ENCODE results near the gene TFIP11.
A peak's percentile ranks its signal among the peaks of the same experiment; 100 is the strongest.

TFIP11 gene

DNA sequence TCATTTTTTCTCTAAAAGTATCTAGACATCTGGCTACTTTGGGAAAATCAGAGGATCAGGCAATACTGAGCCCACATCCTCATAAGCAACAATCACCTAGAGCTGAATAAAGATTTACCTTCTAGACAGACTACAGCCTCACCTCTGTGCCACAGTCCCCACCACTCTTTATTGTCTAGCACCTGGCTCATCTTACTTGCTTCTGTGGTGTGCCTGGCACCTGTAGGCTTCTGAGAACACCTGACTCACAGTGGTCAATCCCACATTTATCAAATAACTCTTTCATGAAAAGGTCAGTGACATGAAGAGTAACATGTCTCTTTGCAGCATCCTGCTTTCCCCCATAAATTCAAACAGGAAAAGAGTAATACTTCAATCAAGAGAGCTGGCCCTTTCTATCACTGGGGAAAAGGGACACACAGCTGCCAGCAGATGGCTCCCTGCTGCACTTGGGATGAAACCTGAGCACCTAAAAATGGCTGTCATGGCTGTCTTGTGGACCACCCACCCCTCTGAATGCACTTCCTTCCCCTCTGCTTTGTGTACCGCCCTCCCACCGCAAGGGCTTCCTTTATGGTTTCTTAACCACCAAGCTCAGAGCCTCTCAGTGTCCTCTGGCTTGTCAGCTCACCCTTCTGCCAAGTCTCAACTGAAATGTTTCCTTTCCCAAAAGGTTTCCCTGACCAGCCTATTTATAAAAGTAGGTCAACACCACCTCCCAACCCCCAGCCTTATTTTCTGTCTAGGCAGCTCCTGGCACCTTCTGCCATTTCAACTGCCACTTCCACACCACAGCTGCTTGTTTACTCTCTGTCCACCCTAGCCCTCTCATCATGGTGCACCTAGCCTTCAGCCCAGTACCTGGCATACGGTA is 9.3 kb downstream of the TFIP11 start:
- DNase-seq: peak; percentile 24

DNA sequence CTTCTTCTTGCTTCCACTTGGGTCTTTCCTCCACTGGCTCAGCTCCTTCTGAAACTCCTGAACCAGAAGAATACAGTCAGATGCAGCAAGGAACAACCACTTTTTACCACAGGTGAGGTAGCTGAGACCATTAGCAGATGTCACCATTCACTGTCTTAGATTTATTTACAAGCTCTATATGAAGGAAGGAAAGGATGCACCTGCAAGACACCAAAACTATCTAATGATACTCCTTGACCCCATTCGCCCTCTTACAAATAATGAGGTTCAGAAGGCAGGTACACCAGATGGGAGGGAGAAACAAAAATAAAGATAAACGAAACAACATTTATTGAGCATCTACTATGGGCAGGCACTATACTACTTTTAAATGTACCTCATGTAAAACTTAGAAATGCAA is 10.3 kb downstream of the TFIP11 start:
- DNase-seq: no peak

DNA sequence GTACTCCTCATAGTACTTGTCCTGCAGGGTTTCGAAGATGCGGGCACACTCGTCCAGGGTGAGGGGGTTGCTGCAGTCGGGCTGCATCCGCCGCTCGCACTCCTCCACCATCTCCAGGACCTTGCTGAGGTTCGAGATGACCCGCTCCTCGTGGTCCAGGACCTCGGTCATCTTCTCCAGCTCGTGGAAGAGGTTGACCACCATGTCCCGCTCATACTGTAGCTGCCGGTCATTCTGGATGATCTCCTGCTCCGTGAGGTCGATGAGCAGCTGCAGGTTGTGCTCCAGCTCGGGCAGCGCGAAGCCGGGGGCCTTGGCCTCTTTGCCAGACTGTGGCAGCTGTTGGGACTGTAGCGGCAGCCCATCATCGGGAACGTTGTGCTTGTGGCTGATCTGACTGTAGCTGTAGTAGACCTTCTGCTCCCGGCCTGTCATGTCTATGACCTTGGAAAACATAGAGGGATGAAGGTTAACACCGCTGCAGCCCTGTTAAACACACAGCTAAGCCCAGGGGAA is 13.0 kb downstream of the TFIP11 start:
- no peak for DNase-seq

DNA sequence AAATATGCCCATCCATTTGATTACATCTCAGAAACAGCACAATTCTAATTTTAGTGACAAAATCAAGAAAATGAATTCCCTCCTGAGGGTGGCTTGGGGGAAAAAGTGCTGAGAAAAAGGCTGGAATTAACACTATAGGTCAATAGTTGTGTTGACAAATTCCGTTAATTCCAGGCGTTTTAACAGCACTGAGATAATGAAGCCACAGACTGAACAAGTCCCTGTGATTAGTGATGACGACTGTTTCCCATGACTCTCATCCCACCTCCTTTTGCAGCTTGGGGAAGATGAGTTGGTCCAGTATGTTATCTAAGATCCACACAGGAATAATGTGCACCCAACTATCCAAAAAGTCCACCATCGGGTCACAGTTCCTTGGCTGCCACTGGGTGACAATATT is 15.8 kb downstream of the TFIP11 start:
- no peak for DNase-seq

DNA sequence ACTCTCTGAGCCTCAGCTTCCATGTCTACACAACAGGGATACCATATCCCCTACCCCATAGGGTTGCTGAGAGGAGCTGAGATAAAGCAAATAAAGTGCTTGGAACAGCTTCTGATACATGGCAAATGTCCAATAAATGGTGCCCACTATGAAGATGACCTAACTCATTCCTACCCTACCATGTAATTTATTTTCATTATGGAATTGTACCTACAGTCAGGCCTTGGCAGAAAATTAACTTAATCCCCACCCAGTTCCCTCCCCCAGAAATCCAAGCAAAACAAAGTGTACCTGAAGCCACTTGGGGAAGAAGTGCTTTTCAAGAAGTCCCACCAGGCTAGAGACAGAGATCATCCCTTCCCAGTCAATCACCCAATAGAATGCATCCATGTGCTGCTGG is 17.8 kb downstream of the TFIP11 start:
- no peak for DNase-seq

DNA sequence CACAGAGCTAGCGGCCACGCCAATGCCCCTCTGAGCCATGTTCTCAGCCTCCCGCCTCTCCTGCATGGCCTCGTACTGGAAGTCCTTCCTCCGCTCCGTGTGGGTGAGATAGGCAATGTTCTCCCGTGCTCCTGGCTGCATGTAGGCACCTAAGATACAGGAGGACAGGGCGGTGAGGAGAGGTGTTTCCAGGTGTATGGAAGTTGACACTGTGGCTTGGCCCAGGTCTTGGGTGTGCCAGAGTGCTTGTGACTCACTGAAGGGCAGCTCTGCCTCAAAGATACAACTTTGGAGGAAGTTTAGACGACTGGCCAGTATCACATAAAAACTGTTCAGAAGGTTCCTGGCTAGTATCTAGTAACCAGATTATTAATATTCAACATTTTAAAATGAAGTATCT is 20.1 kb downstream of the TFIP11 start:
- no peak for DNase-seq

DNA sequence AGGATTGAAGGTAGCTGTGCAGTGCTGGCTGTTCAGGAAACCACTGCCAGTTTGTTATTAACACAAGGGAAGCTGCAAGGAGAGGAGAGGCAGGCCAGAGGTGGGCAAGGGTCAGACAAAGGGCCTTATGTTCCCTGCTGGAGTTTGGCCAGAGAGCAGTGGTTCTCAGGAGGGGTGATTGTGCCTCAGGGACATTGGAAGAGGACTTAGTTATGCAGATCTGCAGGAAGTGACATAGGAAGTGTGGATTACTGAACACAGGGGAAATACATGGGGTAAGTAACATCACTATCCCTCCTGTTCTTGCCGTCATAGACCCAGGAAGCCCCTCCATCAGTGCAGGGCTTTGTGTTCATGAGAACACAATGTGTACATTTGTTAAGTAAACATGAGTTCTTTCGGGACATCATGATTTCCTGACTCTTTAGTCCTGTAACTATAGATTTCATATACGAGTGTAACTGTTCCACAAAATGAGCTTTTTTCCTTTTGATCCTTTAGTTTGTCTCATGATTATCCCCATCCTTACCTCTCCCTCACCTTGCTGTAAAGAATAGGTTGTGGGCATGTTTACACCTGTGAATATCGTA is 22.7 kb downstream of the TFIP11 start:
- no peak for DNase-seq

DNA sequence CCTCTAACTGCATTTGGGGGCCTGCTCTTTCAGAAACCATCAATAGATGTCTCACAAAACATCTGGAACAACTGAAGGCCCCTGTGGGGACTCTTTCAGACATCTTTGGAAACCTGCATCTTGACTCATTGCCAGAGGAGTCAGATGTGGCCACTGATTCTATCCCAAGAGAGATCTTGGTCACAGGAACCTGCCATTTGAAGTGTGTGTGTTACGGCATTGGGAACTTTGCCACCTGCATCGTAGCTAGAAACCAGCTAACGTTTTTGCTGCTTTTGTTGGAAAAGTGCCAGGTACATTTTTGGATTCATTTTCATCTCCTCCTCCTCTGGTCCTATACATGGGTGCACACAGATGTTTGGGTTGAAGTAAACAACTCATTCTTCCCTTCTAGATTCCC is 24.3 kb downstream of the TFIP11 start:
- DNase-seq: no peak

DNA sequence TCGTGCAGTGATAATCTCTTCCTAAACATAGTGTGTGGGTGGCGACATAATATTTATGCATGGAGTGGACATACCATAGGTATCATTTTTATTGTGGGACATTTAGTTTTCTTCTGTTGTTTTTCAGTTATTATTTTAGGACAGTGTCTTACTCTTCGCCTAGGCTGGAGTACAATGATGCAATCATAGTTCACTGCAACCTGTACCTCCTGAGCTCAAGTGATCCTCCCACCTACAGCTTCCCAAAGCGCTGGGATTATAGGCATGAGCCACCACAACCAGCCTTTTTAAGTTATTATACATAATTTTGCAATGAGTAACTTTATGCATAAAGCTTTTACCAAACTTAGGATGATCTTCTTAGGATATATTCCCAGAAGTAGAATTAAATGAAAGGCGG is 25.9 kb downstream of the TFIP11 start:
- DNase-seq: no peak

DNA sequence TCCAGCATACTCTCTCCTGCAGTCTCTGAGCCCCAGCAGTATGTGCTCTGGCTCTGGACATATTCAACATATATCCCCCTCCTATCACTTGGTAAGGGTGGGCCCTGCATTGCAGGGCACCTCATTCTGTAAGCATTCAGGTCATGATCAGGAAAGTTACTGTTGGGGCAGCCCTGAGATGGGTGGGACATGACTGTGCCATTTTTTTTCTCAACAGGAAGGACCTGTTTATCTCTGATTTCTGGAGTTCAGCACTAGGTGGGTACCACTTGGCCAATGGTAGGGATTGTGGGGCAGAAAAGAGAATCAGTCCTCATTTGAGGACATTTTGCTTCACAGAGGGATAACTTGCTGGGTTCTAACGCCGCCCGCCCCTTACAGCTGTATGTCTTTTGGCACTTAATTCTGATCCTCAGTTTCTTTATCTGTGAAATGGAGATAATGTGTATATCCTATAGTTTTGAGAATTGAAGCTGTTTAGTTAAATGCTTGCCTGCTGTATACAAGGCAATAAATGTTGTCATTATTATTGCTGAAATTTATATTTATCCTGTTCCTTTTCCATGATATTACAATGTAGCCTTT is 26.4 kb downstream of the TFIP11 start:
- no peak for DNase-seq

DNA sequence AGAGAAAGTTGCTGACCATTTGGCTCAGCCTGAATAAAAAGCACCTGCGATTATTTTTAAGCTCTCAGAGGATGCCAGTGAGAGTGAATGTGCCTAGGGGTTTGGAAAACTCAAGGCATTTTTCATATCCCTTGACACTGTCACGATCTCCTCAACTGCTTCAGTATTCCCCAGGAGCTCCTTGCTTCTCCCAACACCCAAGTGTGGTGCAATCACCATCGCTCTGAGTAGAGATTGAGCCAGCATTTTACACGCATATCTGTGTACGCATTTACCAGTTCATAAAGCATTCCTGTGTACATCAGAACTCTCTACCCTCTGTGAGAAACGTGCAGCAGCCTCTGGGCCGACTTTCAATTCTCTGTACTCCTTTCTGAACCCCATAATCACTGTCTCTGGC is 27.3 kb downstream of the TFIP11 start:
- no peak for DNase-seq

DNA sequence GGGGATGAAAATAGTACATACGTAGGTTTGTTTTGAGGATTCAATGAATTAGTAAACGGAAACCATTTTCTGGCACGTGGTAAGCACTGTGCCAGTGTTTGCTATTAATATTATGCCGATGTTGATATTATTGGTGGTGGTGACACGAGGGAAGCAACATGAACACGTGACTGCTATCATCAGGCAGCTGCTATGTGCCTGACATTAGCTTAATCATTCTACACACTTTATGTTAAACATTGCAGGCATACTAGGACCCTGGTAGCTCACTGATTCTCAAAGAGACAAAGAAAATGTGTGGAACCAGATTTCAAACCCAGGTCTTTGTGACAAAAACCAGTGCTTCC is 27.9 kb downstream of the TFIP11 start:
- no peak for DNase-seq

DNA sequence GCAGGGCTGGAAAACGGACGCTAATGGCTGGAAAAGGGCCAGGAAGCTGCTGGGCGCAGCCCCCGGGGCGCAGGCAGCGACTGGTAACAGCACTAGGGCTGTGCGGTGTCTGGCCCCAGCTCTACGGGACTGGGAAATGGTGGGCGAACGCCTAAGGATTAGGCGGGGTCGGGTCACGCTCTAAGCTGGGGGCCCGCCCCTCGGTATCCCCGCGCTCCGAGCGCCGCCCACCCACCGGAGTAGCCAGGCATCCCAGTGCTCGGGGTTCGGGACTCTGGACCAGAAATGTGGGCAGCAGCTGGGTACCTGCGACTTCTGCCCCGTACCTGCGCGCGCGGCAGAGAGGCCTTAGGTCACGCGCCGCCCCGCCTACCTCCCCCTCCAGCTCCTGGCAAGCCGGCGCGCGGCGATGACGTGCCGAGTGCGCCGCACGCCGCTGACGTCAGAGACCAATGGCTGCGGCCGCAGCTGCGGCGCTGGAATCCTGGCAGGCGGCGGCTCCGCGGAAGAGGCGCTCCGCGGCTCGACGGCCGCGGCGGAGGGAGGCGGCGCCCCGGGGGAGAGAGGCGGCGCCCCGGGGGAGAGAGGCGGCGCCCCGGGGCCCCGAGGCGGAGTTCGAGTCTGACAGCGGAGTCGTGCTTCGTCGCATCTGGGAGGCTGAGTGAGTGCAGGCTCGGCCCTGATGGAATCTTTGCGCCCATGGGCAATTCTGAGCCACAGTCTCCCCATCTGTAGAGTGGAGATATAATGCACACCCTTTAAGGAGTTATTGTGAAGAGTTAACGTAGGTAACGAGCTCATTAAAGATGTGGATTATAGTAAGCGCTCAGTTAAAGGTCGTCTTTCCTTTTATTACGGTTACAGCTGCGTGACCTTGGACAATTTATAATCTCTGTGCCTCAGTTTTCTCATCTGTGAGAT is 28.6 kb downstream of the TFIP11 start, which contains the start of the genes HPS4 and SRRD:
Gene HPS4 (minus strand): TSS at position 345 of the 921 bp plus-strand sequence. CDS start 2,021 bp downstream, outside the sequence.
Gene SRRD (plus strand): TSS at position 439 of the 921 bp plus-strand sequence. CDS start 14 bp downstream, at position 453.
- peak; percentile 88 for DNase-seq

DNA sequence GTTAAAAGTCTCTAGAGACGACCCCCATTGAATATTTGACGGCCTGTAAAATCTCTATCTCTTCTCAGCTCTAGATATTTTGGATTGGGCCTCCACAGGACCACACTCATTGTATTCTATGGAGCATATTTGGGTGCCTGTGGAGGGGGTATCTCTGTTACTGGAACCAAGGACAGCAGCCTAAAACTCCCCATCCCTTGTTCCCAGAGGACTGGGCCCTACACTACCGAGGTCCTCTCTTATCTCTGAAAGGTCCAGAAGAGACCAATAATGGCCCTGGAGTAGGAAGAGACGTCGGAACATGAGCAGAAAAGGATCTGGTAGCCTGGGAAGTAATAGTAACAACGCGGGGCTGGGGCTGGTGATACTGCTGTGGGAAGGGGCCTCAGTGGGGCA is 29.2 kb downstream of the TFIP11 start:
- no peak for DNase-seq

DNA sequence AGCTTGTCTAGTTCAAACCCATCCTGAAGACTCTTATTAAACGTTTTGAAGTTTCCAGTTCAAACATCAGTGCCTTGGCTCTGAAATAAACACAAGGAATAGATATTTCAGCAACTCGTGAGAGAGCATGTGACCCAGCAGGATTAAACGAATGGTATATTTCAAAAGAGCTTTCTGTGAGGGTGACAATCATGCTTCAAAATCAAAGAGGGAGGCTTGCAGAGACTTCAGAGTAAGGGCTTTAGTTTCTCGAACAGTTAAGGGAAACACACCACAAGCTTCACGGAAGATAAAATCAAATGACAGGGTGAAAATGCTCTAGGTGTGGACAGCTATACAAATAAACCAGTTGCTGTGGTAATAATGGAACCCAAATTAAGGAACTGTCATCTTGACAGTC is 30.1 kb downstream of the TFIP11 start:
- no peak for DNase-seq

DNA sequence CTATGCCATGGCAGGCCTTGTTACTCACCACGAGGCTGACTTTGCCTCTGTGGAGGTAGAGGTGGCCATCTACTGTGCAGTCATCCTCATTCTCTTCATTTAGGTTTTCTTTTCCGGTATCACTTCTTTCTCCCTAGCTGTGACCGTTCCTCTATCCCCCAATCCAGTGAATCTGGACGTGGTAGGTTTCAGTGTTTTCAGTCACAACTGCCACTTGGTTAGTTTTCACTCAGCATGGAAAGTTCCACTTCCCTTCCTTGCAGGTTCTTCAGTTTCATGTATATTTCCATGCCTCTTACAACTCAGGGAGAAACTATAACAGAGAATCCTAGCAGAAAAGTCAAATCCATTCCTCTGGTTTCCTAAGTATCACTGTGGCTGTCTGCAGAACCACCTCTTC is 30.6 kb downstream of the TFIP11 start:
- no peak for DNase-seq

DNA sequence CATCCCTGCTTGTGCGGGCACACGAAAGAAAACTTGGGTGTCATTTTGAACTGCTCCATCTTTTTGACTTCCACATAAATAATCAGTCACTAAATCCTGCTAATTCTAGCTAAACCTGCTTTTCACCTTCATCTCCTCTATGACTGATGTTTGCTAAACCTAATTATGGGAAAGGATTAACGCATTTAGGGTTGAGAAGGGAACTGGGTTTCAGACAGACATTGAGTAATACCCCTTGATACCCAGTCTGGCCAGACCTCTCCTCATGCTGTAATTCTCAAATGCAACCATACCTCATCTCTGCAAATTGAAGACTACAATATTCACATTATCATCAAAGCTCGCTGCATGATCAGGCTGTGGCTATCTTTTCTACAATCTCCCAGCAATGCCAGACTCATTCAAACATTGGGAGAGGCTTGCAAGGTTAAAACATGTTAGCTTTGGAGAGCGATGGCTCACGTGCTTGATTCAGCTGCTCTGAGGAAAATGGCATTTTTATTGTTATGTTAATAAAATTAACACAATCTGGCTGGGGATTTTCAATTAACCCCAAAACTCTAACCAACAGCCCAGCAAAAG is 31.1 kb downstream of the TFIP11 start:
- DNase-seq: no peak

DNA sequence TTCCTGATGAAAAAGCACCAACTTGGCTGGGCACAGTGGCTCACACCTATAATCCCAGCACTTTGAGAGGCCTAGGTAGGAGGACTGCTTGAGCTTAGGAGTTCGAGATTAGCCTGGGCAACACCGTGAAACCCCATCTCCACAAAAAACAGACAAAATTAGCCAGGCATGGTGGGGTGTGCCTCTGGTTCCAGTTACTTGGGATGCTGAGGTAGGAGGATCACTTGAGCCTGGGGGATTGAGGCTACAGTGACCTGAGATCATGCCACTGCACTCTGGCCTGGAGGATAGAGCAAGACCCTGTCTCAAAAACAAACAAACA is 31.7 kb downstream of the TFIP11 start:
- DNase-seq: no peak

DNA sequence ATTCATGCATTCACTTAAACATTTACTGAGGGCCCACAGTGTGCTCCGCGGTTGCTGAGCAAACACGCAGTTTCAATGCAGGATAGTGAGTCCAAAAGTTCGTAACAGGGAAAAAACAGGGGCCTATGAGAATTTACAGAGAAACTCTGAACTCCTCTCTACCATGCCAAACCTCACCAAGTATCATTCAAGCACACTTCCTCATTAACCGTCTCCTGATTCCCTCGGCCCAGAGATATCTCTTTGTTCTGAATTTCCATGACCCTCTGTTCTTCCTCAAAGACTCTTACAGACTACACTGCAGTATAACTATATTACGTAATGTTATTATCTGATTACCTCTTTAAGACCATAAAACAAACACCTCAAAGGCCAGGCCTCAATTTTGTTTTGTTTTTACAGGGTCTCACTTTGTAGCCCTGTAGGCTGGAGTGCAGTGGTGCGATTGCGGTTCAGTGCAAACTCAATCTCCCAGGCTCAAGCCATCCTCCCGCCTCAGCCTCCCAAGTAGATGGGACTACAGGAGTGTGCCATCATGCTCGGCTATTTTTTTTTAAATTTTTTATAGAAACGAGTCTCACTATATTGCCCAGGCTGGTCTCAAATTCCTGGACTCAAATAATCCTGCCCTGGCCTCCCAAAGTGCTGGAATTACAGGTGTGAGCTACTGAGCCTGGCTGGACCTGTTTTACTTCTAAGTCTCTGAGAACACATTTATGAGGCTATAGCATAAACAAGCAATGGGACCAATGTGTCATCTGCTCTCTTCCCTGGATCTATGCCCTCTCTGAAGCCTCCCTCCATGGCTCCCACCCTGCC is 32.3 kb downstream of the TFIP11 start:
- no peak for DNase-seq

DNA sequence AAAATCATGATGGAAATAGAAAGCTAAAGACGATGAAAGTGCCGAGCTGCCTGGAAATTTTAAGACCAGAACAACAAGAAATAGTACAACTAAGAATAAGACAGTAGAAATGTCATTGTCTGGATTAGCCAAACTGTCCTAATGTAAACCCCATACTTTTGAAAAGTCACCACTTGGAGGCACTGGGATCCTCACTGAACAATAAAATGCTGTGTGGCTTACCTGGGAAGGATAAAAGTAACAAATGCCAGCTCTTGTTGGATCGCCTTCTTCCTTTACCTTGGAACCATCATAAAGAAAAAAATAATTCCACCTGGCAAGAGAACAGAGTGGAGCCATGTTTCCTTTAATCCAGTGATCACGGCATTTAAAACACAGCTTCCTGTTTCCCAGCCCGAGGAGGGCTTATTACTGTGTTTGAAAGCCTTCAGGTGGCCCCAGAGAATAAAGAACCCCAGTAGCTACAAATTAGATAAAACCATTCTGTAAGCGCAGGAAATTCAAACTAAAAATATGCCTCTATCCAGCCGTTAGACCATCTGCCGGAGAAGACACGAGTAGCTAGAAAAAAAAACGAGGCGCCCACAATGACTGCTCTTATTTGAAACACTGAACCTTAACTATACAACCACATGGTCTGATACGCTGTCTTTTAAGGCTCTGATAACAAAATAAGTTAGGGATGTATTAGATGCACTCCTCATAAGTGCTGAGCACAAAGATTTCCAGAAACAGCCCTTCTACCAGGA is 33.1 kb downstream of the TFIP11 start:
- no peak for DNase-seq

DNA sequence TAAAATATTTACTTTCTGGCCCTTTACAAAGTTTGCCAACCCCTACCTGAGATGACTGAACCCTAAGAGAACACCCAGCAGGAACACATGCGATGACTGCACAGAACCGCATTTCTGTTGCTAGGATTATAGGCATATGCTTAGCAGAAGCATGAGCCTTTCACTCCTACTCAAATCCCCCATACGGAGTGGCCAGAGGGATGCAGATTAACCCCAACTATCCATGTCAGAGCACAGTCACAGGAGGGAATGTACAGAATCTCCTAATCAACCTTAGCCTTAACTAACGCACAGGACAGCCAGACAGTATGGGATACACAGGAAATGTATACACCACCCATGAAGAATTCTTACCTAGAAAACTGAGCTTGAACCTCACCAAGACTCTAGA is 34.9 kb downstream of the TFIP11 start:
- DNase-seq: no peak

Measured in activated T-cell treated with anti-CD3 and anti-CD28 coated beads for 4 hours (primary cell).